SH-SY5Y (cell line): ENCODE data around the gene QPCTL.

ENCODE experiments used
- GATA2 ChIP-seq: IDR thresholded peaks from 2 replicates; pipeline ENCODE4 v1.6.1; 2011; ENCODE audit warnings: mild to moderate bottlenecking, low read depth, low read length
- GATA3 ChIP-seq: IDR thresholded peaks from 2 replicates; pipeline ENCODE4 v1.6.1; 2011; ENCODE audit warnings: low read depth, mild to moderate bottlenecking, low read length, moderate library complexity

- no peak for TF ChIP-seq GATA2
- TF ChIP-seq GATA3: no peak
Measured at GRCh38 chr19:45646345-45646698, 46.1 kb upstream of the QPCTL start.
